Activated naive CD8-positive, alpha-beta T cell (primary cell): Measurements from ENCODE around the gene WFDC11.
"Not testable (repeated sequence)": the region's sequence is repeated elsewhere in the genome, so short reads cannot be mapped to it uniquely, and the experiment has no call there.

Experiments used
- H3K27ac Mint-ChIP-seq: one replicate; pipeline ENCODE4 v1.8.0; 2021; ENCODE audit warnings: mixed read lengths
- H3K27me3 Mint-ChIP-seq: one replicate; pipeline ENCODE4 v1.8.0; 2021; ENCODE audit warnings: mixed read lengths
- H3K36me3 Mint-ChIP-seq: one replicate; pipeline ENCODE4 v1.8.0; 2021; ENCODE audit warnings: mixed read lengths
- H3K4me1 Mint-ChIP-seq: one replicate; pipeline ENCODE4 v1.8.0; 2021; ENCODE audit warnings: low read depth, mixed read lengths
- H3K4me3 Mint-ChIP-seq: one replicate; pipeline ENCODE4 v1.8.0; 2021; ENCODE audit warnings: mild to moderate bottlenecking, mixed read lengths
- H3K9me3 Mint-ChIP-seq: one replicate; pipeline ENCODE4 v1.8.0; 2021; ENCODE audit warnings: low read depth, mixed read lengths

WFDC11 gene

DNA sequence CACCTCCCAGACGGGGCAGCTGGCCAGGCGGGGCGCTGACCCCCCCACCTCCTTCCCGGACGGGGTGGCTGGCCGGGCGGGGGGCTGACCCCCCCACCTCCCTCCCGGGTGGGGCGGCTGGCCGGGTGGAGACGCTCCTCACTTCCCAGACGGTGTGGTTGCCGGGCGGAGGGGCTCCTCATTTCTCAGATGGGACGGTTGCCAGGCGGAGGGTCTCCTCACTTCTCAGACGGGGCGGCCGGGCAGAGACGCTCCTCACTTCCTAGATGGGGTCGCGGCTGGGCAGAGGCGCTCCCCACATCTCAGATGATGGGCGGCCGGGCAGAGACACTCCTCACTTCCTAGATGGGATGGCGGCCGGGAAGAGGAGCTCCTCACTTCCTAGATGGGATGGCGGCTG, 24.2 kb downstream of the WFDC11 start:
- not testable (repeated sequence) for H3K4me3 Mint-ChIP-seq, H3K27me3 Mint-ChIP-seq

DNA sequence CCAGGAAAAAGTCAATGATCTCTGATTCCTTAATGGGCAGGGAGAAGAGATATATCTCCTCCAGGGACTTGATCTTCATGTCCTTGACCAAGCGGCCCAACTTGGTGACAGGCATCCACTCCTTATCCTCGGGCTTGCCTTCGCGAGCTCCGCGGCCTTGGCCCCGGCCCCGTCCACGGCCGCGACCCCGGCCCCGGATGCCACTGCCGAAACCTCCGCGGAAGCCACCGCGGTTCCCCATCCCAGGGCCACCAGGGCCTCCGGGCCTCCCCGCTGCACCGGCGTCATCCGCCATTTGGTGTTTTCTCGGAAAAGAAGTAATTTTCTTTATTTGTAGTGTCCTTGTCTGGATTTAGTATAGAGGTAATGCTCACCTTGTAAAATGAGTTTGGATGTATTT, 29.0 kb downstream of the WFDC11 start:
- H3K27ac Mint-ChIP-seq, H3K4me1 Mint-ChIP-seq, H3K4me3 Mint-ChIP-seq, H3K9me3 Mint-ChIP-seq, H3K27me3 Mint-ChIP-seq, H3K36me3 Mint-ChIP-seq: not testable (repeated sequence)

More for the DNA sequence above, 24.2 kb downstream of the WFDC11 start:
- H3K27ac Mint-ChIP-seq, H3K4me1 Mint-ChIP-seq, H3K9me3 Mint-ChIP-seq, H3K36me3 Mint-ChIP-seq: not testable (repeated sequence)

GRCh38 chr20:45639687-45640086, 30.4 kb downstream of the WFDC11 start:
- Mint-ChIP-seq H3K4me1 (no peaks in the 10 kb centered on the region), H3K27me3 (peaks cover 5% of the 10 kb centered on the region), H3K4me3 (no peak overlapping the region), H3K27ac (no peak overlapping the region), H3K9me3 (no peaks in the 10 kb centered on the region), H3K36me3 (no peaks in the 10 kb centered on the region)

DNA sequence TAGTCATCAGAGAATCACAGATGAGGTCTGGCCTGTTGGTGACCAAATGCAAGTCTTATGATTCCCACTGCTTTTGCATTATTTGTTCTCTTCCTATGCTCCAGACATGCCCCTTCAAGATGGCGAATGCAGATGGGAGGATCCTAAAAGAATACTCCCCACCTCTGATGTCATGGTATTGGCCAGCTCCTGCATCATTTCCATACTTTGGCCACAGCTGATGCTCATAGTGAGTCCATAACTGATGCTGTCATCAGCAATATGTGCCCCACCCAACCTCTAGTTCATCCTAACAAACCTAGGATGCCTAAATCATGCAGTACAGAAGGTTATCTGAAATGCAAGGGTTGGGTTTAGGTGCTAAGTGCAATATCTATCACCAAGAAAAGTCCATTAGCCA, 33.5 kb downstream of the WFDC11 start:
- Mint-ChIP-seq H3K27me3 (peaks cover 14% of the 10 kb centered on the region), H3K4me1 (no peaks in the 10 kb centered on the region), H3K9me3 (no peaks in the 10 kb centered on the region), H3K4me3 (no peak overlapping the region), H3K36me3 (no peaks in the 10 kb centered on the region), H3K27ac (no peak overlapping the region)

GRCh38 chr20:45631184-45631583, 38.9 kb downstream of the WFDC11 start, which contains the start of gene WFDC9:
WFDC9 (minus strand) TSS chr20:45631284; CDS start chr20:45610181, 21,103 bp downstream.
- H3K36me3 Mint-ChIP-seq: no peaks in the 10 kb centered on the region
- no peaks in the 10 kb centered on the region for H3K9me3 Mint-ChIP-seq
- H3K27ac Mint-ChIP-seq: no peak within 1 kb of the TSS
- H3K4me1 Mint-ChIP-seq: no peaks in the 10 kb centered on the region
- no peak within 1 kb of the TSS for H3K4me3 Mint-ChIP-seq
- peaks cover 25% of the 10 kb centered on the region for H3K27me3 Mint-ChIP-seq

- Mint-ChIP-seq H3K27ac (no peak overlapping the region), H3K27me3 (peaks cover 25% of the 10 kb centered on the region)
Measured at GRCh38 chr20:45630371-45630770, 39.7 kb downstream of the WFDC11 start.

GRCh38 chr20:45629496-45630100, 40.4 kb downstream of the WFDC11 start, which contains the start of gene WFDC10A:
WFDC10A (plus strand) TSS chr20:45629739; CDS start chr20:45629814, 75 bp downstream.
- H3K27ac Mint-ChIP-seq: no peak within 1 kb of the TSS
- no peaks in the 10 kb centered on the region for H3K36me3 Mint-ChIP-seq
- H3K27me3 Mint-ChIP-seq: peaks cover 26% of the 10 kb centered on the region
- H3K9me3 Mint-ChIP-seq: no peaks in the 10 kb centered on the region
- H3K4me3 Mint-ChIP-seq: no peak within 1 kb of the TSS
- no peaks in the 10 kb centered on the region for H3K4me1 Mint-ChIP-seq

More at GRCh38 chr20:45630371-45630770, 39.7 kb downstream of the WFDC11 start:
- Mint-ChIP-seq H3K4me3 (no peak overlapping the region), H3K9me3 (no peaks in the 10 kb centered on the region), H3K4me1 (no peaks in the 10 kb centered on the region), H3K36me3 (no peaks in the 10 kb centered on the region)

DNA sequence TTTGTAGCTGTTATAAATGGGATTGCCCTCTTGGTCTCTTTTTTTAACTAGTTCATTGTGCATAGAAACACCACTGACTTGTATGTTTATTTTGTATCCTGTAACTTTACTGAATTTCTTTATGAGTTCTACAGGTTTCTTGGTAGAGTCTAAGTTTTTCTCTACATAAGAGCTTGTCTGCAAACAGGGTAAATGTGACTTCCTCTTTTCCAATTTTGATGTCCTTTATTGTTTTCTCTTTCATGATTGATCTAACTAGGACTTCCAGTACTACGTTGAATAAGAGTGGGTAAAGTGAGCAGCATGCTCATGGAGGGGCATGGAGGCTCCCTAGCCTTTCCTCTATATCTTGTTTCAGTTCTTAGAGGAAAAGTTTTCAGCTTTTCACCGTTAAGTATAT, 43.5 kb downstream of the WFDC11 start:
- H3K4me1 Mint-ChIP-seq: no peaks in the 10 kb centered on the region
- H3K27ac Mint-ChIP-seq: no peak overlapping the region
- peaks cover 20% of the 10 kb centered on the region for H3K27me3 Mint-ChIP-seq
- H3K36me3 Mint-ChIP-seq: no peaks in the 10 kb centered on the region
- H3K4me3 Mint-ChIP-seq: no peak overlapping the region
- H3K9me3 Mint-ChIP-seq: no peaks in the 10 kb centered on the region

DNA sequence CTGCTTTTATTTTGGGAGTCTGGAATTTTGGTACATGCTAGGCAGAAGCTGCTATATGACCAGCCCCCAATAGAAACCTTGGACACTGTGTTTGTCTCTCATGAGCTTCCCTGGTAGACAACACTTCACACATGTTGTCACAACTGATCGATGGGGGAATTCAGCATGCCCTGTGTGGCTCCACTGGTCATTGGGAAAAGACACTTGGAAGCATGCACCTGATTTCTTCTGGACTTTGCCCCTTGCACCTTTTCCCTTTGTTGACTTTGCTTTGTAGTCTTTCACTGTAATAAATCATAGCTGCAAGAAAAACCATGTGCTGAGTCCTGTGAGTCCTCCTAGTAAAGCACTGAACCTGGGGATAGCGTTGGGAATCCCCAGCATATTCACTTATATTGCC, 48.4 kb downstream of the WFDC11 start:
- Mint-ChIP-seq H3K4me3 (no peak overlapping the region), H3K4me1 (no peaks in the 10 kb centered on the region), H3K27me3 (peaks cover 6% of the 10 kb centered on the region), H3K9me3 (no peaks in the 10 kb centered on the region), H3K27ac (no peak overlapping the region), H3K36me3 (no peaks in the 10 kb centered on the region)

- H3K4me3 Mint-ChIP-seq: no peak overlapping the region
- no peaks in the 10 kb centered on the region for H3K4me1 Mint-ChIP-seq
- H3K27ac Mint-ChIP-seq: no peak overlapping the region
- peaks cover 4% of the 10 kb centered on the region for H3K27me3 Mint-ChIP-seq
- H3K36me3 Mint-ChIP-seq: no peaks in the 10 kb centered on the region
- no peaks in the 10 kb centered on the region for H3K9me3 Mint-ChIP-seq
Measured at GRCh38 chr20:45617591-45617990, 52.4 kb downstream of the WFDC11 start.

GRCh38 chr20:45612314-45612713, 57.7 kb downstream of the WFDC11 start:
- H3K27me3 Mint-ChIP-seq: peaks cover 19% of the 10 kb centered on the region
- peaks cover 6% of the 10 kb centered on the region for H3K36me3 Mint-ChIP-seq
- peaks cover 6% of the 10 kb centered on the region for H3K4me1 Mint-ChIP-seq
- no peaks in the 10 kb centered on the region for H3K9me3 Mint-ChIP-seq
- no peak overlapping the region for H3K27ac Mint-ChIP-seq
- no peak overlapping the region for H3K4me3 Mint-ChIP-seq

DNA sequence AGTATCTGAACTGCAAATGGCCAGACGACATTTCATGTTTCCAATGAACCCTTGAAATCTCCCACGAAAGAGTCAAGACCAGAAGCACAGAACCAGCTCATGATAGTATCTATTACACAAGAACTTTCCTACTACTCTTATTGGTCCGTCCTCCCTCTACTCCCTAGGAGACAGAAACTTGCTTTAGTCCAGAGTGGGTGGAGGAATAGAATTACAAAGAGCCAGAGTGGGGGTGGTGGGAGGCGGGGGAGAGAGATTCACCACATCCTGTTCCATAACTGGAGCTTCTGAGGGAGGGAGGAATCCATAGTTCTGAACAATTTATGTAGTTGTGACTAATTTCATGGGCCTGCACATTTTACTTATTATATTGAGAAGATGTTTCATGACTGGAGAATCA, 59.0 kb downstream of the WFDC11 start:
- Mint-ChIP-seq H3K27ac (no peak overlapping the region), H3K36me3 (peaks cover 10% of the 10 kb centered on the region), H3K27me3 (peaks cover 20% of the 10 kb centered on the region), H3K4me1 (peaks cover 11% of the 10 kb centered on the region), H3K4me3 (no peak overlapping the region), H3K9me3 (no peaks in the 10 kb centered on the region)

DNA sequence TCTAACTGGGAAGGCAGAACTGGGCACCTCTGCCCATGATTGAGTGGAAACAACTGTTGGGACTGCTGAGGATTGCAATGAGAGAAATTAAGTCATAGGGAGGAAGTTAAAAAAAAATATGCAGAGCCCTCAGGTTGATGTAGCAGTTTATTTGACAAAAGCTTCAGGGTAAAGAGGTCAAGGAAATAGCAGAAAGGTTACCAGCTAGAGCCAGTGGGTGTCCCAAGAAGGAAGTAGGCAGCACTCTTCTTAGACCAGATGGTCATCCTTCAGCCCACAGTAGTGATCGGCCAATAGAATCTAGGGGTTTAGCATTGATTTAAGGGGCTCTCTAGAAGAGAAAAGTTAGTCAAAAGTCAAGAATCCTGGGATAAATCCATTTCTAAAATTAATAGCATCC, 62.2 kb downstream of the WFDC11 start:
- Mint-ChIP-seq H3K27ac (no peak overlapping the region), H3K27me3 (peaks cover 23% of the 10 kb centered on the region), H3K4me1 (peaks cover 13% of the 10 kb centered on the region), H3K36me3 (peaks cover 13% of the 10 kb centered on the region), H3K9me3 (no peaks in the 10 kb centered on the region), H3K4me3 (no peak overlapping the region)
